Natural killer cell treated with Interleukin-12 subunit alpha and Interleukin-12 subunit beta and Interleukin-15 and Interleukin-18, amount 100 ng/mL, for 72 hours (primary cell): ENCODE results near the gene ELAVL1. TPM values are rescaled to one million over a fixed set of nuclear protein-coding genes. Genes with fewer than 3 reads are reported as not detected.
"Not testable (repeated sequence)": the region's sequence is repeated elsewhere in the genome, so short reads cannot be mapped to it uniquely, and the experiment has no call there.

Experiments
- ATAC-seq, 2 donors: fragments of 150-1000 bp; cut with Tn5 transposase in 1 of 2; sonication (Bioruptor Pico), chemical (Tn5 transposase) in 1 of 2; 2 replicates each; pipeline ENCODE4 v1.10.0; 2021
- DNase-seq: peaks from one replicate; pipeline ENCODE4 v3.0.0; 2022; ENCODE audit warnings: low spot score
- H3K27ac Mint-ChIP-seq, 2 donors: 1 replicate in 1 of 2; 2 replicates in 1 of 2; pipeline ENCODE4 v1.8.0; 2022; ENCODE audit warnings: mixed read lengths in 2 of 2, mild to moderate bottlenecking in 1 of 2, moderate library complexity in 1 of 2
- H3K27me3 Mint-ChIP-seq, 2 donors: 1 replicate in 1 of 2; 2 replicates in 1 of 2; pipeline ENCODE4 v1.8.0; 2022; ENCODE audit warnings: mixed read lengths in 2 of 2
- H3K36me3 Mint-ChIP-seq: one replicate; pipeline ENCODE4 v1.8.0; 2022; ENCODE audit warnings: mixed read lengths
- H3K4me1 Mint-ChIP-seq, 2 donors: 1 replicate in 1 of 2; 2 replicates in 1 of 2; pipeline ENCODE4 v1.8.0; 2022; ENCODE audit warnings: low read depth in 2 of 2, mixed read lengths in 2 of 2, mild to moderate bottlenecking in 1 of 2
- H3K4me3 Mint-ChIP-seq: one replicate; pipeline ENCODE4 v1.8.0; 2022; ENCODE audit warnings: mixed read lengths
- H3K9me3 Mint-ChIP-seq: 2 replicates; pipeline ENCODE4 v1.8.0; 2022; ENCODE audit warnings: mixed read lengths
- total RNA-seq, 2 donors: library from RNA; stranded (reverse); gene quantifications; one replicate each; pipeline ENCODE4 v1.2.3, GENCODE V29; 2022

Gene ELAVL1
- total RNA-seq, 2 donors from 2014 or later, result 124 to 137 TPM

DNA sequence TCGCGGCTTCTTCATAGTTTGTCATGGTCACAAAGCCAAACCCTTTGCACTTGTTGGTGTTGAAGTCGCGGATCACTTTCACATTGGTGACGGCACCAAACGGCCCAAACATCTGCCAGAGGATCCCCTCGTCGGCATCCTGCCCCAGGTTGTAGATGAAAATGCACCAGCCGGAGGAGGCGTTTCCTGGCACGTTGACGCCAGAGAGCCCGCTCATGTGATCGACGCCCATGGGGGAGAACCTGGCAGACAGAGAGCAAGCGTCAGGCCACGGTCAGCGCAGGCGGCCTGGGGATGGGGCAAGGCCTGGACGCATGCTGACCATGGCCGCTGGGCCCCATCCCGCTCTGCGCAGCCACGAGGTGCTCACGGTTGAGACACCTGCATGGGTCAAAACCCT lies 41.9 kb downstream of the ELAVL1 start:
- Mint-ChIP-seq H3K36me3 (peaks cover 10% of the 10 kb centered on the region), H3K9me3 (no peaks in the 10 kb centered on the region), H3K4me1 (peaks cover 0 to 6% of the 10 kb centered on the region in 2 donors), H3K27me3 (no peaks in the 10 kb centered on the region), H3K4me3 (no peak overlapping the region), H3K27ac (no peak overlapping the region)
- DNase-seq (no peak), ATAC-seq (no peak)

DNA sequence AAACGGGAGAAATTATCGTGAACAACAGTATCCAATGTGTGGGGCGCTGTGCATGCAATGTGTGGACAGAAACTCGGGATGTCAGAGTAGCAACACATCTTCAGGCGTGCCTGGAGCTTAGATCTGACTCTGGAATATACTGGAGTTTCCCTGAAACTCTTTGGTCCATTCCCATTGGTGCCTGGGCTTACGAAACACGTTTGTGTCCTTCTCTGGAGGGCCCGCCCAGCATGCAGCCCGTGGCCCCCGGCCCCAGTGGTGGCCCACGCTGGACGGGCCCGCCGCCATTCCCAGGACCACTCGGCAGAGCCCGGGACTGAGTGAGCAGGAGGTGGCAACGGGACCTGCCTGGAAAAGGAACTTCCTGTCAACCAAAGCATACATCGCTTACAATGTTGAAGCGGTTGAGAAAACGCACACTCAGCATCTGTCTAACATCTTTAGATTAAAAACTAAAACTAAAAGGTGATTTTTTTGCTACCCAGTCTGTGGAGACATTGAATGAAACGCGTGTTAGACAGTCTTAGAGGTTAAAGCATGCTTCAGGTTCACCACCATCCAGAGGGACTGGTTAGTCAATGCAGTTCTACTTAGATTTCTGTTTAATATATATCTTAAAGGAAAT lies 42.7 kb downstream of the ELAVL1 start:
- H3K4me1 Mint-ChIP-seq, result peaks cover 0 to 8% of the 10 kb centered on the region in 2 donors
- H3K27me3 Mint-ChIP-seq, result no peaks in the 10 kb centered on the region
- H3K36me3 Mint-ChIP-seq, result peaks cover 10% of the 10 kb centered on the region
- ATAC-seq (no peak), DNase-seq (no peak)
- H3K4me3 Mint-ChIP-seq, result no peak overlapping the region
- no peaks in the 10 kb centered on the region for H3K9me3 Mint-ChIP-seq
- H3K27ac Mint-ChIP-seq, result no peak overlapping the region

DNA sequence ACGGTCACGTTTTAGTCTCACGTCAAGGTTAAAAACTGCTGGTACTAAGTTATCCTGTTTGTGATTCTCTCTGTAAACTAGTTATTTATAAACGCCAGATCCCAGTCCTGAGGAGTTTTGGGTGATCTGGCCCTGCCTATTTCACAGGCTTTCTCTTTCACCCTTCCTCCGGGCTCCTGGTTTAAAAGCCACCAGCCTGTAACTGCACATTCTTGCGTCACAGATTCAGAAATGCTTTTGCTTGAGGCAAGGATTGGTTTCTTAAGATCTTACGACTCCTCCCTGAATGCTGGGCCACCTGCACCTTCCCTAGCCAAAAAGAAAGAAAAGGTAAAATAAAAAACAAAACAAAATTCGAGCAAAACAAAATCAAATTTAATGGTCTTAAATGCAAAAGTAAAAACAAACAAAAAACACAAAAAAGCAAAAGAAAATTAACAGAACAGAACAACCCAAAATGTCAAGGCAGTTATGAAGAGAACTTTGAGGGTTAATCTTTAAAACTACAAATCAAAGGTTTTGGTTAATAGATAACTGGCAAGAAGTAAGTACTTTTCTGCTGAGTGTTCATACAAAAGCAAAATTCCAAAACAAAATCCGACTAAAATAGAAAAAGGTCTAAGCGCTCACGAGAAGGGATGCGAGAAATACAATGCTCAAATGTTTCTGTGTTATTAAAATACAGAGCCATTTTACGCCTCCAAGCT lies 43.4 kb downstream of the ELAVL1 start:
- Mint-ChIP-seq H3K27me3 (no peaks in the 10 kb centered on the region), H3K4me1 (peaks cover 0 to 7% of the 10 kb centered on the region in 2 donors), H3K4me3 (no peak overlapping the region), H3K27ac (peak overlapping the region in 1 of 2 donors; percentile 38), H3K36me3 (peaks cover 10% of the 10 kb centered on the region), H3K9me3 (no peaks in the 10 kb centered on the region)
- no peak for ATAC-seq
- no peak for DNase-seq

DNA sequence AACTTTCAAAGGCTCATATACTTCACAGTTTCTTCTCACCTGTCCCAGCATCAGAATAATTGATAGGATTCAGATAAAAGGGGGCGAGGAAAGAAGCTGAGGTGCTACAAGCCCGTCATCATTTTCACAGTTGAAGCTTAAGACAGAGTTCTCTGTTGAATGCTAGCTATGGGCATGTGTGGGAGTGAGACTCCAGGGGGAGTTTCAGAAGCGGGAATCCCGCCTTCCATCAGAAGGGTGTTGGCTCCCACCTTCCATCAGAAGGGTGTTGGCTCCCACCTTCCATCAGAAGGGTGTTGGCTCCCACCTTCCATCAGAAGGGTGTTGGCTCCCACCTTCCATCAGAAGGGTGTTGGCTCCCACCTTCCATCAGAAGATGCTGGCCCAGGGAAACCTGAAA lies 44.4 kb downstream of the ELAVL1 start:
- H3K27ac Mint-ChIP-seq, ATAC-seq, H3K9me3 Mint-ChIP-seq, H3K27me3 Mint-ChIP-seq, H3K36me3 Mint-ChIP-seq, DNase-seq, H3K4me1 Mint-ChIP-seq, H3K4me3 Mint-ChIP-seq: not testable (repeated sequence)

DNA sequence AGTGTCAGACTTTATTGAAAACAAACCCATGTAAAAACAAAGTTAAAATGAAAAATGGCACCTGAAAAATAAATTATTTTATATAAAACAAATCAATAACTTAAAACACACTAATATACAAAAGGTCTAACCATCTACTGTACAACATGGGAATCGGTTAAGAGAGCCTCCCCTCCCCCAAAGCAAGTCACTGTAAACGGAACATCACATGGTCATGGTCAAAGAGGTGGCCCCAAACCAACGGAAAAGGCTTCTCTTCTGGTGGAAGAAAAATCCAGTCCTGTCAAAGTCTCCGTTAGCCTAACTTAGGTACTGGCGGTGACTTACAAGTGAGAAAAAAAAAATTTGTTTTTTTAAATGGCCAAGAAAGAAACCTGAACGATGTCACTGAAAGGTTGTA lies 46.2 kb downstream of the ELAVL1 start:
- no peak for ATAC-seq
- Mint-ChIP-seq H3K27me3 (no peaks in the 10 kb centered on the region), H3K4me1 (peaks cover 0 to 4% of the 10 kb centered on the region in 2 donors)

DNA sequence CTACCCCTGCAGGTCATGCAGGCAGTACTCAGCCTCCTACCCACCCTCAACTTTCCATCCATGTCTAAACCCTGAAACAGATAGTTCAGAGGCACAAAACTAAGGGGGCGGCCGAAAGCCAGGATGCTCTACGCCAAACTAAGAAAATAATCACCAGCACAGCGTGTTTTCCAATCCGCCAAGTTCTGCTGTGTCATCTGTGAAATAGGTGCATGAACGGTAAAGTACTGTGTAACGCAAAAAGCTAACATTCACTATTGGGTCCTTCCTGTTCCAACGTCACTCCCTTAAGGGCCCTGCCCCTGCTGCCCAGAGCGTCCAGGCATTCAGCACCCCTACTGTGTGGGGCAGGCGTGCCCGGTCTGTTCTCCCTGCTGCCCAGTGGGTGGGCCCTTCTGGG lies 49.7 kb downstream of the ELAVL1 start:
- DNase-seq (no peak), ATAC-seq (no peak)
- Mint-ChIP-seq H3K4me3 (no peak overlapping the region), H3K4me1 (peaks cover 0 to 4% of the 10 kb centered on the region in 2 donors), H3K36me3 (no peaks in the 10 kb centered on the region), H3K27ac (no peak overlapping the region), H3K9me3 (no peaks in the 10 kb centered on the region), H3K27me3 (no peaks in the 10 kb centered on the region)

More for the DNA sequence above, 46.2 kb downstream of the ELAVL1 start:
- Mint-ChIP-seq H3K36me3 (peaks cover 6% of the 10 kb centered on the region), H3K27ac (no peak overlapping the region), H3K9me3 (no peaks in the 10 kb centered on the region), H3K4me3 (no peak overlapping the region)
- no peak for DNase-seq

DNA sequence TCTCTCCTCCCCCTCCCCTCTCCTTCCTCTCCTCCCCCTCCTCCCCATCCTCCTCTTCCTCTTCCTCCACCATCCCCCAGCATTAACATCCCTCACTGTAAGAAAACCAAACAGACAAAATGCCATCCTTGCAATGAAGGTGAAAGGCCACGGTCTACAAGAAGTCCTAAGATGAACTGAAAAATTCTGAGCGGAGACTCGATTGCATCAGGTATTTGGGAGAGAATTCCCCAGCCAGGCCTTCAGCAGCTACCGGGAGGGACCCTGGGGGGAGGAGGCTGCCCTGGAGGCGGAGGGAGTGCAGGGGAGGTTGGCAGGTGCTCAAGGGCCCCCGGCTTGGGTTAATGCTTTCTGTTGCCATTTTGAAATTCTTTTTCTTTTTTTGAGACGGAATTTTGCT lies 51.9 kb downstream of the ELAVL1 start:
- Mint-ChIP-seq H3K4me1 (peaks cover 0 to 4% of the 10 kb centered on the region in 2 donors), H3K4me3 (no peak overlapping the region), H3K27me3 (no peaks in the 10 kb centered on the region), H3K36me3 (no peaks in the 10 kb centered on the region), H3K27ac (no peak overlapping the region), H3K9me3 (no peaks in the 10 kb centered on the region)
- DNase-seq (no peak), ATAC-seq (no peak)

DNA sequence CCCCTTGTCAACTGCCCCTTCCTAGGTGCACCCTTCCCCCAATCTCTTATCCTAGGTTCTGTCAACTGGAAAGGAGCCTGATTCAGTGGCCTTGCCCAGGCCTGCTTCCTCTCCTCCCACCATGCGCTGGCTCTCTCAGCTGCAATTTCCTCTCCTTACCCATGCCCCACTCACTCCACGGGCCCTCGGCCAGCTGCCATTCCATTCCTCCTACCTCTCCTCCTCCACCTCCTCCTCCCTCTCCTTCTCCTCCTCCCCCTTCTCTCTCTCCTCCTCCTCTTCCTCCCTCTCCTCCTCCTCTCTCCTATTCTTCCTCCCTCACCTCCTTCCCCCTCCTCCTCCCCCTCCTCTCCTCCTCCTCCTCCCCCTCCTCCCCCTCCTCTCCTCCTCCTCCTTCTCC lies 52.4 kb downstream of the ELAVL1 start:
- H3K27me3 Mint-ChIP-seq, result no peaks in the 10 kb centered on the region
- H3K9me3 Mint-ChIP-seq, result no peaks in the 10 kb centered on the region
- ATAC-seq, result no peak
- H3K27ac Mint-ChIP-seq, result no peak overlapping the region
- no peak overlapping the region for H3K4me3 Mint-ChIP-seq
- H3K36me3 Mint-ChIP-seq, result no peaks in the 10 kb centered on the region
- H3K4me1 Mint-ChIP-seq, result peaks cover 0 to 4% of the 10 kb centered on the region in 2 donors
- no peak for DNase-seq

DNA sequence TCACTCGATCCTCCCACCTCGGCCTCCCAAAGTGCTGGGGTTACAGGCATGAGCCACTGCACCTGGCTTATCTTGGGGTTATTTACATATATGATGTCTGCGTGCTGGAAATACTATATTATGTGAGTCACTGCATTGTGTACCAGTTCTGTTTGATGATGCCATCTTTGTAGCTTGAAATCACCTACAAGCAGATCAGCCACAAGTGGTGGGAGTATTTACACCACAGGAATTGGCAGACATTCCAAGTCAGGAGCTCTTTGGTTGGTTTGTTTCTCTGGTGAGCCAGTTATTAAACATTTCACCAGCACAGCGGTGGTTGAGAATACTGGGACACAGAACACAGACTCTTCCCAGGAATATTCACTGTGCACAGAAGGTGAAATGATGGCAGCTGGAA lies 57.5 kb downstream of the ELAVL1 start:
- peaks cover 16 to 17% of the 10 kb centered on the region in 2 donors for H3K4me1 Mint-ChIP-seq
- no peaks in the 10 kb centered on the region for H3K9me3 Mint-ChIP-seq
- ATAC-seq (no peak), DNase-seq (no peak)
- no peak overlapping the region for H3K4me3 Mint-ChIP-seq
- no peaks in the 10 kb centered on the region for H3K36me3 Mint-ChIP-seq
- H3K27ac Mint-ChIP-seq, result no peak overlapping the region
- no peaks in the 10 kb centered on the region for H3K27me3 Mint-ChIP-seq

DNA sequence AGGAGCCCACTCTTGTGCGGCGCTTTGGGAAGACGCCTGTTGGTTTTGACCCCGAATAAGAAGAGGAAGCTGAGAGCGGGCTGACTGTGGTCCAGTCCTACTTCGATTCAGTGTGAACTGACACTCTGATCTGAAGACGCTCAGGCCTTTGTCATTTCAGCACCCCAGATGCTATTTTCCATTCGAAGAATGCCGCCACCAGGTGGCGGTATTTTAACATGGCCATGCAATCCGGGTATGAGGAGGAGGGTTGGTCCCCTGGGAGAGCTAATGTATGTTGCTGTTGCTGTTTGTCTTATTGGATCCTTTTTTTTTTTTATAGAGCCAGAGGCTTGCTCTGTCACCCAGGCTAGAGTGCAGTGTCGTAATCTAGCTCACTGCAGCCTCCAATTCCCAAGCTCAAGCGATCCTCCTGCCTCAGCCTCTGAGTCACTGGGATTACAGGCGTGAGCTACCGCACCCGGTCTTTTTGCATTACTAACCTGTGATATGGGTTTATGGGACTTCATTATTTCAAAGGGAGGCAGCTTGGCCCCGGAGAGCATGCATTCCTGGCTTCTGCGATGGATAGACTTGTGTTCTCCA lies 61.2 kb downstream of the ELAVL1 start:
- ATAC-seq, result peak; percentile 54 to 57
- peaks cover 23 to 25% of the 10 kb centered on the region in 2 donors for H3K4me1 Mint-ChIP-seq
- H3K4me3 Mint-ChIP-seq, result peak overlapping the region; percentile 97
- H3K9me3 Mint-ChIP-seq, result no peaks in the 10 kb centered on the region
- no peaks in the 10 kb centered on the region for H3K27me3 Mint-ChIP-seq
- peak; percentile 82 for DNase-seq
- no peaks in the 10 kb centered on the region for H3K36me3 Mint-ChIP-seq
- peak overlapping the region; percentile 88 to 92 for H3K27ac Mint-ChIP-seq

DNA sequence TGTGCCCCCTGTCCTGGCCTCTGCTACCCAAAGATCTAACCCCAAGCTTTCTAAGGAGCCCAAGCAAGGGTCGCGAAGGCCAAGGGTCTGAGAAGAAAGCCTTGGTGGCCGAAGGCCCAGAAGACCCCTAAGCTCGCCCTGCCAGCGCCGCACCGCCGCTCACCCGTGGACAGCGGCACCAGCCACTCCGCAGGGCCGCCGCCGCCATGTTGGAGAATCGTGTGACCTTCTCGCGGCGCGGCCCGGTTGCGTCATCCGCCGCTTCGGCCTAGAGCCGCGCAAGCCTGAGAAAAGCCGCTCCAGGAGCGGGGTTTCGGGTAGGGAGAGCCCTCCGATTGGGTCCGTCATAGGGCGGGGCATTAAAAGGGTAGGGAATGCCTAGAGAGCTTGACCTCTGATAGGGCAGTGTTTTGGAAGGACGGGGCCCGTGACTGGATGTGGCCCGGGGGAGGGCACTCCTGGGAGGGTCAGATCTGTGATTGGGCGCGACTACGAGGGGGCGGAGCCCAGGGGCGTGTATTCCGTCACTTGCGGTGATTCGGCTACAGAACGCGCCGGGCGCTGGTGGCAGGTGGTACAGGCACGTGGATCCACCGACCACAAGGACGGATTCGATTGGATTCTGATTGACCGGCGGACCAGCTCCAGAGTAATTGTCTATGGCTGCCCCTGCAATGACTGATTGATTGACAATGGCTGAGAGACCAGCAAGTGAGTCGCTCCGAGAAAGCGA lies 61.8 kb downstream of the ELAVL1 start, which contains the start of gene TIMM44:
TIMM44 (minus strand) TSS at position 223 of the 733 bp plus-strand sequence; CDS start at position 208, 15 bp downstream.
- DNase-seq, result peak; percentile 99
- Mint-ChIP-seq H3K36me3 (peaks cover 5% of the 10 kb centered on the region), H3K27me3 (no peaks in the 10 kb centered on the region), H3K27ac (peak within 1 kb of the TSS; percentile 88 to 92), H3K4me1 (peaks cover 23 to 25% of the 10 kb centered on the region in 2 donors), H3K9me3 (no peaks in the 10 kb centered on the region), H3K4me3 (peak within 1 kb of the TSS; percentile 97)
- peak; percentile 99 to 100 for ATAC-seq

DNA sequence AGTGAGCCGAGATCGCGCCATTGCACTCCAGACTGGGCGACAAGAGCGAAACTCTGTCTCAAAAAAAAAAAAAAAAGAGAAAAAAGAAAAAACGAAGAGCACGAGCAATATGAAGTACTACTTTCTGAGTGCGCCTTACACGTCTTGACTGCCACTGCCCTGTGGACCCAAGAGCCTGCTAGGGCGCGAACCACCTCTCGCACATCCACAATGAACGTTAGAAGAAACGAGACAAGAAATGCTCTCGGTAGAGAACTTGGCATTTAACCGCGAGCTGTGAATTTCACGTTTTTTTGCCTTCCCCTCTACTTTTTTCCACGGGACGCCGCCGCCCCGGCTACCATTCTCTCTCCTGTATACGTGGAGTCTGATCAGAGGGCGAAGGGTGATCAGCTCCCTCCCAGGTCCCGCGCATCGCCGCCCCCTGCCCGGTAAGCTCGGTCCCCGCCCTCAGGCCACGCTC lies 62.4 kb downstream of the ELAVL1 start:
- H3K4me1 Mint-ChIP-seq, result peaks cover 23 to 25% of the 10 kb centered on the region in 2 donors
- peak overlapping the region; percentile 88 to 92 for H3K27ac Mint-ChIP-seq
- no peaks in the 10 kb centered on the region for H3K27me3 Mint-ChIP-seq
- H3K9me3 Mint-ChIP-seq, result no peaks in the 10 kb centered on the region
- DNase-seq (no peak), ATAC-seq (peak in 1 of 2 donors; percentile 9)
- H3K4me3 Mint-ChIP-seq, result peak overlapping the region; percentile 97
- peaks cover 6% of the 10 kb centered on the region for H3K36me3 Mint-ChIP-seq

DNA sequence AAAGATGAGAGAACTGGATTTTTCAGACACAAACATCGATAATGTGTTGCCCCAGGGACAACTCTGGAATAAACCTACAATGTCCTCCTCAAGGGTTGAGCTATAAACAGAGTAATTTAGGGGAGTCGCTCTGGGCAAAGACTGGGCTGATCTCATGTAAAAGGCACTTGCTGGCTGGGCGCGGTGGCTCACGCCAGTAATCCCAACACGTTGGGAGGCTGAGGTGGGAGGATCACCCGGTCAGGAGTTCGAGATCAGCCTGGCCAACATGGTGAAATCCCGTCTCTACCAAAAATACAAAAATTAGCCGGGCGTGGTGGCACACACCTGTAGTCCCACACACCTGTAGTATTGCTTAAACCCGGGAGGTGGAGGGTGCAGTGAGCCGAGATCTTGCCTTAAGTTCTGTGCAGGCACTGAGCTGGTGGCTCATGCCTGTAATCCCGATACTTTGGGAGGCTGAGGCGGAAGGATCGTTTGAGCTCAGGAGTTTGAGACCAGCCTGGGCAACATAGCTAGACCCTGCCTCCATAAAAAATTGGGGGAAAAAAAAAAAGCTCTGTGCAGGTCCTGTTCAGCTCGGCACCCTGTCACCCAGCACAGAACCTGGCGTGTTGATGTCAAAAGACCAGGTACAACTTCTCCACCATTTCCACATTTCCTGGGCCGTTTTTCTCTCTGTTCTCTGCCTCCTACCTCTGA lies 63.4 kb downstream of the ELAVL1 start:
- Mint-ChIP-seq H3K4me1 (peaks cover 23 to 25% of the 10 kb centered on the region in 2 donors), H3K27me3 (no peaks in the 10 kb centered on the region), H3K36me3 (peaks cover 6% of the 10 kb centered on the region), H3K4me3 (peak overlapping the region; percentile 97), H3K27ac (peak overlapping the region in 1 of 2 donors; percentile 92), H3K9me3 (no peaks in the 10 kb centered on the region)
- ATAC-seq (no peak), DNase-seq (no peak)
